ENCODE results near the gene C12orf43. TPM values are rescaled to one million over a fixed set of nuclear protein-coding genes. Genes with fewer than 3 reads are reported as not detected.

Gene C12orf43
- total RNA-seq, 1 donor from 2014 or later = 16.5 TPM

DNA sequence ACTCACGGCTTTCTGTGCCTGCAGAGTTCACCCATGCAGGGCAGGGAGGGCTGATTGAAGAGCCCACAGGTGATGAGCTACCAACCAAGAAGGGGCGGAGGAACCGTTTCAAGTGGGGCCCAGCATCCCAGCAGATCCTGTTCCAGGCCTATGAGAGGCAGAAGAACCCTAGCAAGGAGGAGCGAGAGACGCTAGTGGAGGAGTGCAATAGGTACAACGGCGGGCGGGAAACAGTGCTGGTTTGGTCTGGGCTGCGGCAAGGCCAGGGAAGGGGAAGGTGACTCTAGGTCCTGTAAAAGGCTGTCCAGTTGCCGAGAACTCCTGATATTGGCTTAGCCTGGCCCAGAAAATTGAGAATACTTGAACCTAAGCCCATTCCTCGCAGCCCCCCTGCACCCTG lies 22.8 kb downstream of the C12orf43 start:
- Histone ChIP-seq H3K27me3 (ENCODE audit: control insufficient read depth, insufficient read depth, low read length) (no peaks in the 10 kb centered on the region), H3K4me3 (ENCODE audit: low read depth, low read length) (no peak overlapping the region), H3K36me3 (ENCODE audit: control insufficient read depth, insufficient read depth, low read length) (no peaks in the 10 kb centered on the region)
- DNase-seq (ENCODE audit: low read depth) = no peak
- TF ChIP-seq, protein P1, sequence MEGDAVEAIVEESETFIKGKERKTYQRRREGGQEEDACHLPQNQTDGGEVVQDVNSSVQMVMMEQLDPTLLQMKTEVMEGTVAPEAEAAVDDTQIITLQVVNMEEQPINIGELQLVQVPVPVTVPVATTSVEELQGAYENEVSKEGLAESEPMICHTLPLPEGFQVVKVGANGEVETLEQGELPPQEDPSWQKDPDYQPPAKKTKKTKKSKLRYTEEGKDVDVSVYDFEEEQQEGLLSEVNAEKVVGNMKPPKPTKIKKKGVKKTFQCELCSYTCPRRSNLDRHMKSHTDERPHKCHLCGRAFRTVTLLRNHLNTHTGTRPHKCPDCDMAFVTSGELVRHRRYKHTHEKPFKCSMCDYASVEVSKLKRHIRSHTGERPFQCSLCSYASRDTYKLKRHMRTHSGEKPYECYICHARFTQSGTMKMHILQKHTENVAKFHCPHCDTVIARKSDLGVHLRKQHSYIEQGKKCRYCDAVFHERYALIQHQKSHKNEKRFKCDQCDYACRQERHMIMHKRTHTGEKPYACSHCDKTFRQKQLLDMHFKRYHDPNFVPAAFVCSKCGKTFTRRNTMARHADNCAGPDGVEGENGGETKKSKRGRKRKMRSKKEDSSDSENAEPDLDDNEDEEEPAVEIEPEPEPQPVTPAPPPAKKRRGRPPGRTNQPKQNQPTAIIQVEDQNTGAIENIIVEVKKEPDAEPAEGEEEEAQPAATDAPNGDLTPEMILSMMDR (IDR thresholded peaks at IDR 0.05; ENCODE audit: insufficient read depth, low read length, poor library complexity, severe bottlenecking) = no peak

DNA sequence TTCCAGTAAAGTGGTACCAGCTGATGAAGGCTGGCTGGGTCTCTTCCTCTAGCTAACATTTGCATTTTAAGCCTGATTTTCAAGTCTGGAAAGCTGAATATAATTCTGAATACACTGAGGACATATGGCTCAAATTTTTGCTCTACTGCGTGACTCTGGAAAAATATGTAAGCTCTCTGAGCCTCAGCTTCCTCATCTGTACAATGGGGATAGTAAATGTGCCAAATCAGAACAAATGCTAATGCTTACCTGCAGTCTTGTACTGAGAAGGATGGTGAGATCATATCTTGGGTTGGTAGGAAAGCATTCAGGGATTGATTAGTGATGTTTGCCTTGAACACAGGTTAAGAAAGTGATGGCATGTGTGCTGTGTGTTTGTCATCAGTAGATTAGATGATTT lies 23.3 kb downstream of the C12orf43 start:
- H3K27me3 ChIP-seq (ENCODE audit: control insufficient read depth, insufficient read depth, low read length) = no peaks in the 10 kb centered on the region

DNA sequence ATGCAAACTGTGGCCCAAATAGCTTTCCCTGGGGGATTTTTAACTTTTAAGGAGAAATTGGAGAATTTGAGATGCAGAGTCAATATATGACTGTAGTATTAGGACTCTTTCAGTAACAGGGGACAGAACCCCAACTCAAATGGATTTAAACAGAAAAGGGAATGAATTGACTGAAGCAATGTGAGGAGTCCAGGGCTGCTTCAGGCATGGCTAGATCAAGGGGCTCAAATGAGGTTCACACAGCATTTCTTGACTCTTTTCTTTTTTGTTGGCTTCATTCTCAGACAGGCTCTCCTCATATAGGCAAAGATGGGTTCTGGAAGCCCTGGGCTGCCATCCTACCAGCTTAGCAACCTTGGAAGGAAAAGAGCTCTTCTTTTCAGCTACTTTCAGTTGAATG lies 24.3 kb downstream of the C12orf43 start:
- TF ChIP-seq, protein P1 (IDR thresholded peaks at IDR 0.05; ENCODE audit: insufficient read depth, low read length, poor library complexity, severe bottlenecking) = no peak
- Histone ChIP-seq H3K27me3 (ENCODE audit: control insufficient read depth, insufficient read depth, low read length) (no peaks in the 10 kb centered on the region), H3K4me3 (ENCODE audit: low read depth, low read length) (no peak overlapping the region), H3K36me3 (ENCODE audit: control insufficient read depth, insufficient read depth, low read length) (no peaks in the 10 kb centered on the region)
- DNase-seq (ENCODE audit: low read depth) = no peak

More for the DNA sequence above, 23.3 kb downstream of the C12orf43 start:
- Histone ChIP-seq H3K36me3 (ENCODE audit: control insufficient read depth, insufficient read depth, low read length) (no peaks in the 10 kb centered on the region), H3K4me3 (ENCODE audit: low read depth, low read length) (no peak overlapping the region)
- TF ChIP-seq, protein P1 (IDR thresholded peaks at IDR 0.05; ENCODE audit: insufficient read depth, low read length, poor library complexity, severe bottlenecking) = no peak
- no peak for DNase-seq (ENCODE audit: low read depth)

DNA sequence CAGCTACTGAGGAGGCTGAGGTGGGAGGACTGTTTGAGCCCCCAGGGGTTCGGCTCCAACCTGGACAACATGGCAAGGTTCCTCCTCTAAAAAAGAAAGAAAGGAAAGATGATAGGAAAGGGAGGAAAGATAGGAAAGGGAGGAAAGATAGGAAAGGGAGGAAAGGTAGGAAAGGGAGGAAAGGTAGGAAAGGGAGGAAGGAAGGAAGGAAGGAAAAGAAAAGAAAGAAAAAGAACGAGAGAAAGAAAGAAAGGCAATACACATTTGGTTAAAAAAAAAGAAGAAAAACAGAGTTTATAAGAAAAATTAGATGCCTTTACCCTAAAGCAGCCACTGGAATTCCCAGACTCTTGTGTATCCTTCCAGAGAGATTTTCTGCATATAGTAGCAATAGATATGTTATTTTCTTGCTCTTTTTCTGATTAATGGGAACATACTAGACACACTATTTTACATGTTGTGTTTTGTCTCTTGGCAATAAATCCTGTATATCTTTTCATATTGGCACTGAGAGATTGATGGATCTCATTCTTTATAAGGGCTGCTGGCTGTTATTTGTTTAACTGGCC lies 25.7 kb downstream of the C12orf43 start:
- Histone ChIP-seq H3K36me3 (ENCODE audit: control insufficient read depth, insufficient read depth, low read length) (no peaks in the 10 kb centered on the region), H3K4me3 (ENCODE audit: low read depth, low read length) (no peak overlapping the region)

DNA sequence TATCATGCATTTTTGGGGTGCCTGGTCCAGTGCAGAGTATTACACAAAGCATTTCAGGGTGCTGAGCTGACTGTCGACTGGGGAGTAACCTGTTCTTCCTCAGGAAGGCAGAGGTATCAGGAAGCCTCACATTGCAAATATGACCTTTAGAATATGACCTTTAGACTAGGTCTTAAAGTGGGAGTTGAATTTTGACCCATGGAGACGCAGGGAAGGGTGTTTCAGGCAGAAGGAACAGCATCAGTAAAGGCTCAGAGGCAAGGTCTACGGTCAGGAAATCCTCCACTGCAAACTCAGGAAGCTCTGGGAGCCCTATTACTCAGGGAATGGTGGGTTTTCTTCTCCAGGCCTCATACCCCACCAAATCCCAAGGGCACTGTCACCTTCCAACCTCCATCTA lies 26.6 kb downstream of the C12orf43 start:
- Histone ChIP-seq H3K27me3 (ENCODE audit: control insufficient read depth, insufficient read depth, low read length) (no peaks in the 10 kb centered on the region), H3K4me3 (ENCODE audit: low read depth, low read length) (no peak overlapping the region), H3K36me3 (ENCODE audit: control insufficient read depth, insufficient read depth, low read length) (no peaks in the 10 kb centered on the region)
- DNase-seq (ENCODE audit: low read depth) = no peak
- TF ChIP-seq, protein P1 (IDR thresholded peaks at IDR 0.05; ENCODE audit: insufficient read depth, low read length, poor library complexity, severe bottlenecking) = no peak

More for the DNA sequence above, 25.7 kb downstream of the C12orf43 start:
- TF ChIP-seq, protein P1 (IDR thresholded peaks at IDR 0.05; ENCODE audit: insufficient read depth, low read length, poor library complexity, severe bottlenecking) = no peak
- no peaks in the 10 kb centered on the region for H3K27me3 ChIP-seq (ENCODE audit: control insufficient read depth, insufficient read depth, low read length)
- no peak for DNase-seq (ENCODE audit: low read depth)

DNA sequence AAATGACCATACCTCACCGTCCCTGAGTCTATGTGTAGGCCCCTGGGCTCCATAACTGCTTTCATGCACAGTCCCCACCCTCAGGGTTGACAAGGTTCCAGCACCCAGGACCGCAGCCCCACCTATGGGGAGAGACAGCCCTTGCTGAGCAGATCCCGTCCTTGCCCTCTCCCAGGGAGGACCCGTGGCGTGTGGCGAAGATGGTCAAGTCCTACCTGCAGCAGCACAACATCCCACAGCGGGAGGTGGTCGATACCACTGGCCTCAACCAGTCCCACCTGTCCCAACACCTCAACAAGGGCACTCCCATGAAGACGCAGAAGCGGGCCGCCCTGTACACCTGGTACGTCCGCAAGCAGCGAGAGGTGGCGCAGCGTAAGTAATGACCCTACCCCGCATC lies 27.6 kb downstream of the C12orf43 start:
- no peak for DNase-seq (ENCODE audit: low read depth)
- no peak overlapping the region for H3K4me3 ChIP-seq (ENCODE audit: low read depth, low read length)
- no peaks in the 10 kb centered on the region for H3K36me3 ChIP-seq (ENCODE audit: control insufficient read depth, insufficient read depth, low read length)
- H3K27me3 ChIP-seq (ENCODE audit: control insufficient read depth, insufficient read depth, low read length) = no peaks in the 10 kb centered on the region
- TF ChIP-seq, protein P1 (IDR thresholded peaks at IDR 0.05; ENCODE audit: insufficient read depth, low read length, poor library complexity, severe bottlenecking) = no peak
